ENCODE results near the gene STRN3.

DNA sequence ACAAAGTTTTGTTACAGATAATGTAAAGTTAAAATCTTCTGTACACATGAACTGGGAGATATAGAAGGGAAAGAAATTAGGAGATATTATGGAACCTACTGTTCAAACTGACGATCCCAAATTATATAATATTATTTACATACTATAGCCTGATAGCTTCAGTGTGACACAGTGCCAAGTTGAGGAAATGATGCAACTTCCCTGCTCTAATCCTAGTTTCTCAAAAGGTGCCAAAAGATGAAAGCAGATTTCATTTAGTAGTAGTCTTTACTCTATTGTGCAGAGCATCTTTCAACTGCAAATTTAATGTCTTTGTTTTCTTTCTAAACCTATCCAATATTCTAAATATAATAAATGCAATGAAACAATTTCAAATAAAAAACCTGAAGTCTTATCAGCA is 104.9 kb downstream of the STRN3 start:
- TF ChIP-seq POLR2A (IDR thresholded peaks at IDR 0.05; ENCODE audit: low read depth, low read length) (no peak), POLR2AphosphoS5 (IDR thresholded peaks at IDR 0.05; ENCODE audit: low read depth, low read length) (no peak), TAF1 (IDR thresholded peaks at IDR 0.05; ENCODE audit: low read depth, low read length) (no peak), PAX5 (IDR thresholded peaks at IDR 0.05; ENCODE audit: insufficient read depth, low read length, severe bottlenecking) (no peak), SPI1 (IDR thresholded peaks at IDR 0.05; ENCODE audit: low read depth, low read length) (no peak), POU2F2 (IDR thresholded peaks at IDR 0.05; ENCODE audit: low read depth, low read length) (no peak)

Measured in GM12891 (cell line).